Measurements from ENCODE around the gene PRELID3B.

The PRELID3B gene

GRCh38 chr20:59007665-59008511 lies 34.7 kb downstream of the PRELID3B start:
- no peak for TF ChIP-seq CTCF (IDR thresholded peaks at IDR 0.05; ENCODE audit: extremely low read depth, insufficient read depth, missing control alignments)

DNA sequence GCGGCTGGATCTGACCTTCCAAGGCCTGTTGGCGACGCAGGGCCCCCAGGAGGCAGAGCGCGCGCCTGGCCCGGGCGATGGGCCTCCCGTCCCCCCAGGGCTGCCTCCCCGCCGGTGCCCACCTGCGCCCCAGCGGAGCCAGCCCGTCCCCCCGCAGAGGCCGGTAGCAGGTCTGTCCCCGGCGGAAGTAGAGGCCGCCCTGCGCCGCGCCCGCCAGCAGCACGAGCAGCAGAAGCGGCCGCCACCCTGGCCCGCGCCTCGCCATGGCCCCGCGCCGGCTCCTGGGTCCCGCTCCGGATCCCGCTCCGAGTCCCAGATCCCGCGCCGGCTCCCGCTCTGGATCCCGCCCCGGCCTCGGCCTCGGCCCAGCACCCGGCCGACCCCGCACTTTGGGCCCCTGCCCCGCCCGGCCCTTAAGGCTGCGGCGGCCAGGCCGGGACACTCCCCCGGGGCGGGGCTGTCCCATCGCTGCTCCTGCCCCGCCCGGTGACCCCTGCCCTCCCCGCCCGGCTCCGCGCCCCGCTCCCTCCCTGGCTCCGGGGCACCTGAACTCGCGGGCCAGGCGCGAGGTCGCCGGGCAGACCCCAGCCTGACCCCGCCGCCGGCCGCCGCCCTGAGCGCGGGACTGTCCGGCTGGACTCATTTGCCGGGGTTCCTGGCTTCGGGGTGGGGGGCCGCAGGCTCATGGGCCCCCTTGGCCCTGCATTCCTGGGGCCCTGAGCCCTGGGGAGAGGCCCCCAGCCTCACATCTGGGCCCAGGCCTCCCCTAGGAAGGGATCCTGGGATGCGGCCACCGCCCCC lies 35.5 kb downstream of the PRELID3B start, which contains the start of gene CTSZ:
TSS of gene CTSZ (minus strand) at position 391 of the 801 bp plus-strand sequence. CDS start at position 265, 126 bp downstream.
- in situ Hi-C loops (cut with MboI; ENCODE audit: low pct_unique_long_range_greater_than_20kb, low sequenced_read_pairs, unreplicated experiment) = no loop called here
- peak; percentile 85 for DNase-seq (ENCODE audit: low spot score)
- no peak for TF ChIP-seq CTCF (IDR thresholded peaks at IDR 0.05; ENCODE audit: extremely low read depth, insufficient read depth, missing control alignments)

More at GRCh38 chr20:59007665-59008511, 34.7 kb downstream of the PRELID3B start:
- in situ Hi-C loops (cut with MboI; ENCODE audit: low pct_unique_long_range_greater_than_20kb, low sequenced_read_pairs, unreplicated experiment) = no loop called here
- DNase-seq (ENCODE audit: low spot score) = peak; percentile 92

DNA sequence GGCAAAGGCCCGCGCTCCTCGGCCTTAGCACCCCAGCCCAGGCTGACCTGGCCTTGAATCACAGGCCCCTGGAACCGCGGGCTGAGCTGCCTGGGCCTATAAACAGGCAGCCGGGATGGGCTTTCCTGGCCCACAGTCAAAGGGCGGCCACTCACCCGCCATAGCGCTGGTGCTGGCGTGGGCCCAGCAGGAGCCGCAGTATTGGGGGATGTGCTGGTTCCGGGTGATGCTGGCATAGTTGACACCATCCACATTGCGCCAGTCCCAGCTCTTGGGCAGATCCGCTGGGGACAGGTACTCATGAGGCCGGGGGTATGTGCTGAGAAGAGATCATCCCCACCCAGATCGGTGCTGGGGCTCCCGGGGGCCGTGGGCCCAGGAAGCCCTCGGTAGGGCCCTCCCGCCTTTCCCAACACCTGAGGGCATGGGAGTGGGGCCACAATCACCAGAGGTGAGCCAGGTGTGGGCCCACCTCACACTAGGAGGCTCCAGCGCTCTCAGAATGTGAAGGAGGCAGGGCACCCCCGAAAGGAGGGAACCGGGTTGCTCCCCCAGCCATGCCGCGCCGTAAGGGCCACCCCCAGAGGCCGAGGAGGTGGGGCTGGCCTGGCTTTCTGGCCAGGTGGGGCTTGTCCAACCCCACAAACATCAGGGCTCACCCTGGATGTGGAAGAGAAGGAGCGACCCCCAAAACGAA lies 36.3 kb downstream of the PRELID3B start:
- DNase-seq (ENCODE audit: low spot score) = peak; percentile 50
- in situ Hi-C loops (cut with MboI; ENCODE audit: low pct_unique_long_range_greater_than_20kb, low sequenced_read_pairs, unreplicated experiment) = no loop called here
- TF ChIP-seq CTCF (IDR thresholded peaks at IDR 0.05; ENCODE audit: extremely low read depth, insufficient read depth, missing control alignments) = peak; percentile 13

GRCh38 chr20:59005523-59006166 lies 36.9 kb downstream of the PRELID3B start:
- TF ChIP-seq CTCF (IDR thresholded peaks at IDR 0.05; ENCODE audit: extremely low read depth, insufficient read depth, missing control alignments) = no peak
- in situ Hi-C loops (cut with MboI; ENCODE audit: low pct_unique_long_range_greater_than_20kb, low sequenced_read_pairs, unreplicated experiment) = no loop called here
- DNase-seq (ENCODE audit: low spot score) = no peak

DNA sequence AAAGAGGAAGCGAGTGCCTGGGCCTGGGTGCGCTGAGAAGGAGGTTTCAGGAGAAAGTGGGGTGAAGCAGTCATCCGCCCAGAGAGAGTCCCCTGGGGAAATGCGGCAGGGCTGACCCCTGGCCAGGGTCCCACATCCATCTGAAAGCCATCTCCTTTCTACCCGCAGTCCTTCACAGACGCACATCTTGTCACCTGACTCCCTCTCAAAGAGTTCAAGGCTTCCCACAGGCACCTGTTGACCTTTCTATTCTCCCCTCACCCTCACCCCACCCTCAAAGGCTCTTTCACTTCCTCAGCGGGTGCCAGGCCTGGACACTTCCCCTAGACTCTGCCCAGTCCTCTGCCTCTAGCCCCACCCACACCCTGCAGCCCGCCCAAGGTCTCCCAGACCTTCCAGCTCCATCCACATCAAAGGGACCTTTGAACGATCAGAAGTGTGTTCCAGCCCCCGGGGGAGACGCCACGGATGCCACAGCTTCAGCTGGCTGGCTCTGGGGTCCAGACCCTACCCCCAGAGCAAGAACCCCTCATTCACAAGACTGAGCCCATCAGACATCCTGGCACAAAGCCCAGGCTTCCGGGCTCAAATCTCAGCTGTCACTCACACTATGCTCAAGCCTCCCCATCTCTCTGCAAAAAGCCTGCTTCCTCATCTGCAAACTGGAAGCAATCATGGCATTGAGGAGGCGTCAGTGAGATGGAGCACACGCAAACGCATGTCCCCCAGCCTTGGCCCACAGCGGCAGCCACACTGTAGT lies 37.6 kb downstream of the PRELID3B start:
- TF ChIP-seq CTCF (IDR thresholded peaks at IDR 0.05; ENCODE audit: extremely low read depth, insufficient read depth, missing control alignments) = no peak
- peak; percentile 87 for DNase-seq (ENCODE audit: low spot score)
- in situ Hi-C loops (cut with MboI; ENCODE audit: low pct_unique_long_range_greater_than_20kb, low sequenced_read_pairs, unreplicated experiment) = no loop called here

All from GM13977 (cell line).